Fibroblast of gingiva (primary cell): ENCODE results near the gene STAG1.
"Not testable (repeated sequence)": the region's sequence is repeated elsewhere in the genome, so short reads cannot be mapped to it uniquely, and the experiment has no call there.

Source experiments
- DNase-seq: peaks from one replicate; pipeline ENCODE4 v3.0.0-alpha.2; 2011; ENCODE audit warnings: low read depth

STAG1 gene

DNA sequence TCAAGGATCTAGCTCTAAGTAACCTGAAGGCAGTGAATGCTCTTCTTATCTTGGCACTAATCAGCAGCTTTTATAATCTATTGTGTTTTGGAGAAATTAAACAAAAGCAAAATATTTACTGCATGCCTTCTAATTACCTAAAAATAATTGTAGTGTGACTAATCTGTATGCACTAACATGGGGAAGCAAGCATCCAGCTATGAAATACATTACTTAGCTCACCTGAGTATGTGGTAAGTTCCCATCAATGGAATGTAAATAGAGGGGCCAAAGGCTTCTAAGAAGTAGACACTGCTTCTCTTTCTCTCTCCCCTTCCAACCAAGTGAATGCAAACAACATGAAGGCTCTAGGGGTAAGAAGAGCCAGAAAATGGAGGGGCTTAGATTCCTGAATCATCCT, 165.6 kb downstream of the STAG1 start:
- DNase-seq = no peak

DNA sequence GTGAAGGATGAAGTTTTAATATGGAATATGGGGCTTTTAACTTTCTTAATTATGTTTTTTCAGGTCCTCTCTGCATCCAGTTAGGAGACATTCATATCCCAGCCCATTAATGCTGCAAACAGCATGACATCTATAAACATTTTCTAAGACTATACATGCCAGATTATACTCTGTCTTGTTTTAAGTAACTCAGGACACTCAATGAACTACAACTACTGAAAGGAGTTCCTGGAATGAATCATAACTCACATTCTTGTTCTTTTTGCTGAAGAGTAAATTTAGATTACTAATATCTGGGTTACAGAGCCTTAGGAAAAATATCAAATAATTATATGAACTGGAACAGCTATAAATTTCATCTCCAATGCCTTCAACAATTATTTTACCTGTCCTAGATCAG, 167.4 kb downstream of the STAG1 start:
- DNase-seq = no peak

DNA sequence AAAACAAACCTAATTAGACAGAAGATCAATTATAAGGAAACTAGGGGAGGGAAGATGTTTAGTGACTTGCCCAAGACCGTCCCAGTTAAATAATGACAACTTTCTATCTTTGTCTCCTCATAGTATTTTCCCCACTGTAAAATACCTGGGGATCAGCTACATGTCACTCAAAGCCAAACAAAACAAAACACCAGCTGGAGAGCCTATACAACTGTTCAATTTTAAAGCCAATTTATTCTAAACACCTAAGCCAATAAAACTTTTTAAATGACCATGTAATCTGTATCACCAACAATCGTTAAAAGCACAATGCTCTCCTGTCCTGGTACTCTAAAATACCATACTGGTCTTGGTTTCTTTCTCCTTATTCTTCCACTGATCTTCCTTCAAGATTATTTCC, 168.4 kb downstream of the STAG1 start:
- no peak for DNase-seq

DNA sequence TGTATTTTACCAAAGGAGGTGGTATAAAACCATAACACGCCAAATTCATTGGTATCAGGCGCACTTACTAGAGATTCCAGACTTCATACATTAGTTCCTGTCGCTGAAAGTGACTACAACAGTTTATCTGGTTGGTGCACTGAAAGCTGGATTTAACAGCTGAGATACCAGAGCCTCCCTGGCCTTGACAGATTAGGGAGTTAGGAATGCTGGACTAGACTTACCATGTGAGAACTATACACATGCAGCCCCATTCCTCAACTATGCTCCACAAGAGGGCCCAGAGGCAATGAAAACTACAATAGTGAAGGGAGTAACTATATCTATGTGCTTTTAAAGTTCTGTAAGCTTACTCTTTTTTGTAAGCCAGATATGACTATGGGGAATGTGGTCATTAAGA, 174.4 kb downstream of the STAG1 start:
- DNase-seq = no peak

DNA sequence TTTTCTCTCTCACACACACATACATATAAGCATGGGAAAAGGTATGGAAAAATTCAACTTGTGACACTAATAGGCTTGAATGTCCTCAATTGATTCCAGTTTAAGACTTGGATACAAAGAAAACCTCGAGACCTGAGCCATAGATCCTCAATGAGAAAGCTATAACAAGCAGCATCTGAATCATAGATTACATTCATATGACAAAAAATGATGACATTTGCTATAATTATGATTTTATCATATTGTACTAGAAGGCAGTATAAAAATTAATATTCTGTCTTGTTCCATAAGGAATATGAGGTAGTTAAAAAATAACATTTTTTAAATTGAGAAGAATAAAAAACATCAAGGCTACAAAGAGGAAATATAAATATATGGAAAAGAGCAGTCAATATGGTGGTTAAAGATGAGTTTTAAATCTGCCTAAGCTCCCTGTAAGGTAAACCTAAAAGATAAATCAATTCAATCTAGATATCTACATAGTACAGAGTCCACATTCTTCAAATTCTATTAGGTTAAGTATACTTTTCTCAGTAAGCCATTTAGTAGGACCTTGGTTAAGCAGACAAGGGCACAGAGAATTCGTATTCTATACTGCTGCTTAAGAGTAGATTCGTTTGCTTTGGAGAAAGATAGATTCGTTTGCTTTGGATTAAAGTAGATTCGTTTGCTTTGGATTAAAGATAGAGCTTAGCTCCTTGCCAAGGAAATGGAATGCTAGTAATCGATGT, 175.7 kb downstream of the STAG1 start:
- no peak for DNase-seq

DNA sequence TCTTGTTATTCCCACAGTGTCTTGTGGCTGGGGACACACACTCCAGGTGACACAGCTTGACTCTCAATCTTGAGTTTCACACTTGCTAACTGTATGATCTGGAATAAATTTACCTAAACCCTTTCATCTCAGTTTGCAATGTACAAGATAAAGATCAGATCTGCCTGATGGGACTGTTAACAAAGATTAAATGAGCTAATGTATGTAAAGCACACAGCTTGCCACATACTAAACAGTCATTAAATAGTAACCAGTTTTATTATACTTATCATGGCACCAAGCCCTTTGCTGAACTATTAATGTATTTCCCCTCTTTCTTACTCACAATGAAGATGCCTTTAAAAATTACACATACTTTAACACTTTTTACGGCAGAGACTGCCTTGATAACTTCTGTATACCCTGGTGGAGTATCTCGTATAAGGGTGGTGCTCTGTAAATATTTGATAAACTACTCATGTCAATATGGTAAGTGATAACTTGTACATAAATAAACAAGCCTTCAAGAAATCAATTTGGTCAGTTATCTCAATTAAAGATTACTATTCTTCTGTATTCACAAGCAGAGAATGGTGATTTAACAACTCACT, 184.5 kb downstream of the STAG1 start:
- no peak for DNase-seq

DNA sequence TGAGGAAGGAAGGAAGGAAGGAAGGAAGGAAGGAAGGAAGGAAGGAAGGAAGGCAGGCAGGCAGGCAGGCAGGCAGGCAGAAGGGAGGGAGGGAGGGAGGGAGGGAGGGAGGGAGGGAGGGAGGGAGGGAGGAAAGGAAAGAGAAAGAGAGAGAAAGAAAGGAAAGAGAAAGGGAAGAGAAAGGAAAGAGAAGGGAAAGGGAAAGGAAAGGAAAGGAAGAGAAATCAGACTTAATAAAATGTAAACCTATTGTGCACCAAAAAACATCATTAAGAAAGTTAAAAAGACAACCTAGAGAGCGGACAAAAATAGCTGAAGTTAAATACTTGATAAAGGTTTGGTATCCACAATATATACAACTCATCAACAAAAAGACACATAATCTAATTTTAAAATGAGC, 187.2 kb downstream of the STAG1 start:
- not testable (repeated sequence) for DNase-seq

DNA sequence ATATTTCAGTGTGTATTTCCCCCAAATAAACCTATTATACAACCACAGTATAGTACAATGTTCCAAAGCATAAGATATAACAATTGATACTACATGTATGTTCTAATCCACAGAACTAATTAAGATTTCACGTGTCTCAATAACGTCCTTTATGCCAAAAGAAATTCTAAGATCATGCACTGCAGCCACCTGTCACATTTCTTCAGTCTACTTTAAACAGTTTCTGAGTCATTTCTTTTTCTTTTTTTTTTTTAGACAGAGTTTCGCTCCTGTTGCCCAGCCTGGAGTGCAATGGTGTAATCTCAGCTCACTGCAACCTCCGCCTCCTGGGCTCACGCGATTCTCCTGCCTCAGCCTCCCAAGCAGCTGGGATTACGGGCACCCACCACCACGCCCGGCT, 190.2 kb downstream of the STAG1 start:
- DNase-seq = no peak

DNA sequence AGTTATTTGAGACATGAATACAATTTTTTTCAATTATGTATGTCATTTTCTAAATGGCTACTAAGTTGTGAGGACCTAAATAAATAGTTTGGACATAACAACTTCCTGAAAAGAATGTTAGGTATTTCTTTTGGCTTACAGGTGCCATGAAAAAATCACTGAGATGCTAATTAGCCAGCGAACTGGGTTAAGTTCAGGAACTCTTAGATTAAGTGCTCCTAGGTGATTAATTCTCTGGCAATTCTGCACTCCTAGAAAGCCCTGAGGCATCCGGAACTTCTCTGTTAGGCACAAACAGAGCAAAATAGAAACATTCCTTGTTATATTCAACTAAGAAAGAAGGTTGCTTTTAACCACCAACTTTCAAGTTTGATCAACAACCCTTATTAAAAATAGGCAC, 192.3 kb downstream of the STAG1 start:
- DNase-seq = no peak

DNA sequence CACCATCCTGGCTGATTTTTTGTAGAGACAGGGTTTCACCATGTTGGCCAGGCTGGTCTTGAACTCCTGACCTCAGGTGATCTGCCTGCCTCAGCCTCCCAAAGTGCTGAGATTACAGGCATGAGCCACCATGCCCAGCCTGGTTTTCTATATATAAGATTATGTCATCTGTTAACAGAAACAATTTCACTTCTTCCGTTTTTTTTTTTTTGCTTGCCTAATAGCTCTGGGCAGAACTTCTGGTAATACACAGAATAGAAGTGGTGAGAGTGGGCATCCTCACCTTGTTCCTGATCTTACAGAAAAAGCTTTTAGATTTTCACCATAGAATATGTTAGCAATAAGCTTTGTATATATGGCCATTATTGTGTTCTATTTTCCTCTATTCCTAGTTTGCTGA, 202.7 kb downstream of the STAG1 start:
- not testable (repeated sequence) for DNase-seq

DNA sequence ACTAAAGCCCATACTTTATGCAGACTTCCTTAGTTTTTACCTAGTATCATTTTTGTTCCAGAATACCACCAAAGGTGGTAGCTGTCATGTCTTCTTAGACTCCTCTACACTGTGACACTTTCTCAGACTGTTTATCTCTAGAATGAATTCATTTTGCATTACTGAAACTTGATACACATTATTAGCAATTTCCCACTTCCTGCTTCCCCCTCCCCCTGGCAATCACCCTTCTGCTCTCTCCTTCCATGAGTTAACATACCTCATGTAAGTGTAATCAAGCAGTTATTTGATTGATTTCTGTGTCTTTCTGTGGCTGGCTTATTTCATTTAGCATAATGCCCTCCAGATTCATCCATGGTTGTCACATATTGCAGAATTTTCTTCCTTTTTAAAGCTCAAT, 204.9 kb downstream of the STAG1 start:
- no peak for DNase-seq

DNA sequence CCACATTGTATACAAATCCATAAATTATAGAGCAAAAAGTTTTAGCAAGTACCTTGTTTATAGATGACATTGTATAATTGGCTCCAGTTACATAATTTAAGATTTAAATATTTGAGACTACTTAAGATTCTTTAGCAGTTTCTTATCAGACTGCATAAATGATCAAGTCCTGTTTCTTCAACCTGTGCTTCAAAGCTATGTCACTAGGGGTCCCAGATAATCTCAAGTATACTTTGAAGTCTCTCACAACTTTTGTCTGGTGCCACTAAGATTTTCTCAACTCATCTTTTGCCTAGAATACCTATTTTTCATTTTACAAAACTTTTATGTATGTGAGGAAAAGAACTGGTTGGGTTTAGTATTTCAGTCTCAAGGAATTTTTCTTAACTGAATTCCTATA, 205.5 kb downstream of the STAG1 start:
- no peak for DNase-seq

DNA sequence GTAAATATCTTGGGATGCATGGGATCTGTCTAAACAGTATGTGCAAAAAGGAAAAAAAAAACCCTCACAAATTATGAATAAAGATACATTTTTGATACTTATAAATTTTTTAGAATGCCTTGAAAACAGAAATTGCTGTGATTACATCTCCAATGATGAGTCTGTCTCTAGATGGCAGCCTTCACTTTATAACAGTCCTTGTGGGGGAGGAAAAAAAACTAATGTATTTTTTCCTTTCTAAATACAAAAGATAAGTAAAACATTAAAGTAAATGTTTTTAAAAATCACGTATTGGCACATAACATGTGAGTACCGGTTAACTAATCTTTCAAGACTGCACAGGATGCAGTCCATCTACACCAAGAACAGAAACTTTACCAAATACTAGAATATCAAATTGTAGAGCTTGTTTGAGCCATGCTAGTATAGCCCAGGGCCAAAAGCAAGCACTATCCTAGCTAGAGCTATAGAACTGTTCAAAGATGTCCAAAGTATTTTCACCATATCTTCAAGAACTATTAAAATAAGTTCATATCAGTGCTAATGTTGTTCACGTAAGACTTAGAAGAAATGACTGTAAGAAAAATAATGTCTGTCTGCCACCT, 206.4 kb downstream of the STAG1 start:
- DNase-seq = peak; percentile 12

DNA sequence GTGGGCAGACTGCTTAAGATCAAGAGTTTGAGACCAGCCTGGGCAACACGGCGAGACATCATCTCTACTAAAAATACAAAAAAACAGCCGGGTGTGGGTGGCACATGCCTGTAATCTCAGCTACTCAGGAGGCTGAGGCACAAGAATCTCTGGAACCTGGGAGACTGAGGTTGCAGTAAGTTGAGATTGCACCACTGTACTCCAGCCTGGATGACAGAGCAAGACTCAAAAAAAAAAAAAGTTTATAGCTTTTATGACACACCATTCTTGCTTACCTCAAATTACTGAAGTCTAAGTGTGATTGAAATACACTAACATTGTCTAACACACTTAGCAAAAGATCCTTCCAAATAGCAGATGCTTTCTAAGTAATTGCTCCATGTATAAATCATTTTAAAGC, 207.6 kb downstream of the STAG1 start:
- peak; percentile 14 for DNase-seq

DNA sequence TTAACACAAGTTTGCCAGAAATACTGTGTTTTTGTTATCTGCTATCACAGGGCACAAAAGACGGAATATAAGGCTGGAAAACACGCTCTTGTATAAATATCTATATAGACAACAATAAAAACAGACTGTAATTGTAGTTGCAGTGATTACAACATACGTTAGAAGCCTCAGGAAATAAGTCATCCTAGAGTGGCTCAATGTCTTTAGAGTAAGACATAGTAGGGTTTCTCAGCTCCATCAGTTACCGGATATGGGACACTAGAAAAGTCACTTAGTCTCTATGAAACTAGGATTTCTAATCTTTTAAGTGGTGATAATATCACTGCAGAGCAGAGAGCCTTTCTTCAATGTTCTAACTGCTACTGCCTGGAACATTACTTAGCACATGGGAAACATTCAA, 208.8 kb downstream of the STAG1 start:
- DNase-seq = peak; percentile 48

DNA sequence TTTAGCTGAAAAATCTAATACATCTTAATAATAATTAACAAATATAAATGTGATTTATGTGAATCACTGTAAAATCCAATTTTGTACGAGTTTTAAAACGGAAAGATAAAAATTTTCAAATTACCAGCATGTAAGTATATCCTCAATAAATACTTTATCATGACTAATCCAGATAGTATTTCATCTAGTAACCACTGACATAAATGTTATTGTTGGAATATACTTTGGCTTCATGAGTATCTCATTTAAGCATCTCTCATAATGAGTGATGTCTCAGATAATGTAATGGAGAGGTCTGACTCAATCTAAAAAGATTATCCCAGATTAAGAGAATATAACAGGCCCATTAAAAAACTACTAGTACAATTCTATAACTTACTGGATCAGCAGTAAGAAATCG, 216.3 kb downstream of the STAG1 start:
- DNase-seq = peak; percentile 6

DNA sequence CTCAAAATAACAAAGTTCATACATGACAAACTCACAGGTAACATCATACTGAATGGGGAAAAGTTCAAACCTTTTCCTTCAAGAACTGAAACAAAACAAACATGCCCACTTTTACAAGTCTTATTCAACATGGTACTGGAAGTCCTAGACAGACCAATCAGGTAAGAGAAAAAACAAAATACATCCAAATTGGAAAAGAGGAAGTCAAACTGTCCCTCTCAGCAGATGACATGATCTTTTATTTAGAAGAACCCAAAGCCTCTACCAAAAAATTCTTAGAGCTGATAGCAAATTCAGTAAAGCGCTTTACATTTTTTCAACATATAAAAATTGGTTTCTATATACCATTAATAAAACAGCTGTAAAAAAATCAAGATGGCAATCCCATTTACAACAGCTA, 219.4 kb downstream of the STAG1 start:
- no peak for DNase-seq

DNA sequence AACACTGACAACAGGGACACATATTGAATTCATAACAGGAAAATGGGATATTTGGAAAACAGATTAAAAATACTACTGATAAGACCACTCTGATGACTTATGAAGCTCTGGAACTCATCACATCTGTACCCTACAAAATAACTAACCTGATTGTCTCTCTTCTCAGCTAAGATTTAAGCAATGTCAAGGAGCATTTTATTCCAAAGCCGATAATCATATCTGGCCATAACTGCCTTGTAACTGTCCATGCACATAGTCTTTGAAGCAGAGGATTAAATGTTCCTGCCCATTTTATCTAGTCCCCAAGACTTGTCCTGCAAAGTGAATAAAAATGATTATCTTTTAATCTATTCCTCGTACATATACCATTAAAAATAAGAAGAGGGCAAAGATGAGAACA, 234.1 kb downstream of the STAG1 start:
- DNase-seq = no peak

DNA sequence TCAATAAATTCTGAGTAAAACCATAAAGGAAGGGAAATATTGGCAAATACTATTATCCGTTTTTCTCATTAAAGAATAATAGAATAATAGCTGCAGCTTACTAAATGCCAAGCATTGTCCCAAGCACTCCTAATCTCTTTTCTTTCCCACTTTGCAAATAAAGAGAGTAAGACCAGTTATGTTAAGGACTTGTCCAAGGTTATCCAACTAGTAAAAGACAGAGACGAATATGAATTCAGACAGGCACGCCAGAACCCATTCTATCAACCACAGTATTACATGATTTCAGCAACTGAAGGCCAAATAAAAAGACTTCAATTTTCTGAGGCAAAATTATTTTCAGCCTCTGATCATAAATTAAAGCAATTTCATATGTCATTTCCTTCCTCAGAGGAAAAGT, 235.5 kb downstream of the STAG1 start:
- no peak for DNase-seq

DNA sequence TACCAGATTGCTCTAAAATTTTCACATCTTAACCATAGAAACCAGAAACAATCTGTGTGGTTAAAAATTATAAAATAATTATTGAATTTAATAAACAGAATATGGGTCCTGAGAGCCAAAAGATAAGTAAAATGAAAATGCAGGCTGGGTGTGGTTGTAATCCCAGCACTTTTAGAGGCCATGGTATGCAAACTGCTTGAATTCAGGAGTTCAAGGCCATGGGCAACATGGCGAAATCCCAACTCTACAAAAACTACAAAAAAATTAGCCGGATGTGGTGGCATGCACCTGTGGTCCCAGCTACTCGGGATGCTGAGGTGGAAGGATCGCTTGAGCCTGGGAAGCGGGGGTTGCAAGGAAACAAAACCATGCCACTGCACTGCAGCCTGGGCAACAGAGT, 236.1 kb downstream of the STAG1 start:
- no peak for DNase-seq

DNA sequence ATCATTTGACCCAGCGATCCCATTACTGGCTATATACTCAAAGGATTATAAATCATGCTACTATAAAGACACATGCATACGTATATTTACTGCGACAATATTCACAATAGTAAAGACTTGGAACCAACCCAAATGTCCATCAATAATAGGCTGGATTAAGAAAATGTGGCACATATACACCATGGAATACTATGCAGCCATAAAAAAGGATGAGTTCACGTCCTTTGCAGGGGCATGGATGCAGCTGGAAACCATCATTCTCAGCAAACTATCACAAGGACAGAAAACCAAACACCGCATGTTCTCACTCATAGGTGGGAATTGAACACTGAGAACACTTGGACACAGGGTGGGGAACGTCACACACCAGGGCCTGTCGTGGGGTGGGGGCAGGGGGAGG, 237.6 kb downstream of the STAG1 start:
- DNase-seq = not testable (repeated sequence)

DNA sequence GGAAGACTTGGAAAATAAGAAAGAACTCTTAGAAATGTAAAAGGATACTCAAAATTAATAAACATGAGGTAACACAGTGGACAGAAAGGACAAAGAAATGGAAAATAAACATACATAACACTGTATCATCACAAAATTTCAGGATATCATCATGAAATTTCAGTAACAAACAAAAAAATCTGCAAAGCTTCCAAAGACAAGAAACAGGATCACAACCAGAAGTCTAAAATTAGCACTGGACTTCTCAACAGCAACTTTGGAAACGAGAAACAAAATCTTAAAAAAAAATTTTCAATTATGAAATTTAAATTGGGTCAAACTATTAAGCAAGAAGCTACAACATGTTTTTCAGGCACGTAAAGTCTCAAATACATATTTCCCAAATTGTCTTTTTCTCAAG, 238.8 kb downstream of the STAG1 start:
- peak; percentile 83 for DNase-seq

DNA sequence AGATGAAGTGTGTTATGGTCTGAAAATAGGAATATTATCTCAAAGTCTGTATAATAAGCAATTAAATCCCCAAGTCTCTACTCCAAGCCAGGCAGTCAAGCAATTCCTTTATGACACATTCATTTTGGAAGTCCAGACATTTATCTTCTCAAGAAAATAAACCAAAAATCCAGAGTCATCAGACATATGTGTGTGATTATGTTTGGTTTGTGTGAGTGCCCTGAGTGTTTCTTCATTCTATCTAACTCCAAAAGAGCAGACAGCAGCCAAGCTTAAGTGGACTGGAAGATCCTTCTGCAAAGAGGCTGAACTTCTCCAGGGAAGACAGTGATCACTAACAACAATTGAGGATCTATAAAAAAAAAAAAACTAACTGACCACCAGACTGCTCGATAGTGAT, 239.8 kb downstream of the STAG1 start:
- peak; percentile 88 for DNase-seq

DNA sequence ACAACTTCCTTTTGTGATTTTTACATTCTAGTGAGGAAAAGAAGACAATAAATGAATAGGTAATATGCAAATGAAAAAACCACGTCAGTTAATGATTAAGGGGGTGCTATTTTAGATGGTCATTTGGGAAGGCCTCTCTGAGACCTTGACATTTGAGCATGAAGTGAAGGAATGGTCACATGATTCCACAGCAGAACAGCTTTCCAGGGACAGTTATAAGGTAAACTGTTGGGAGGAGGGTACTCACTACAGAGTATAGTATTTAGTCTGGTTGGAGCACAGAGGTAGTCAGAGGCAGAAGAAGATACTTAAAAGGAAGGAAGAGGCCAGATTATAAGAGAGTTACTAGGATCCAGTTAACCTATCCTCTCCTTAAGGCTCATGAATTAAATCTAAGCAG, 246.5 kb downstream of the STAG1 start:
- no peak for DNase-seq
